ENCODE measurements around the gene PLCB4.
A peak's percentile ranks its signal among the peaks of the same experiment; 100 is the strongest.

Gene PLCB4

GRCh38 chr20:9444921-9445320 is 376.0 kb downstream of the PLCB4 start:
- no peaks in the 10 kb centered on the region for H3K27me3 ChIP-seq (ENCODE audit: insufficient read depth, poor library complexity, severe bottlenecking)
- no peak overlapping the region for H3K27ac ChIP-seq (replicated peaks)
- no peak overlapping the region for H3K4me3 ChIP-seq (replicated peaks; ENCODE audit: insufficient read depth, low read length)
- TF ChIP-seq CTCF (IDR thresholded peaks at IDR 0.05; ENCODE audit: insufficient read depth, low read length), result no peak
- no peak for TF ChIP-seq POLR2AphosphoS5 (IDR thresholded peaks at IDR 0.05; ENCODE audit: low read depth)
- TF ChIP-seq REST (IDR thresholded peaks at IDR 0.05; ENCODE audit: insufficient replicate concordance, low read depth), result no peak
- TF ChIP-seq SPI1 (IDR thresholded peaks at IDR 0.05; ENCODE audit: borderline replicate concordance, low read depth), result no peak
- no peak for TF ChIP-seq GABPA (IDR thresholded peaks at IDR 0.05; ENCODE audit: low read depth)
- no peak for DNase-seq (ENCODE audit: low read depth in 1 of 2, low spot score in 1 of 2)

- Histone ChIP-seq H3K4me3 (replicated peaks; ENCODE audit: insufficient read depth, low read length) (no peak overlapping the region), H3K27ac (replicated peaks) (no peak overlapping the region), H3K27me3 (ENCODE audit: insufficient read depth, poor library complexity, severe bottlenecking) (no peaks in the 10 kb centered on the region)
- TF ChIP-seq REST (IDR thresholded peaks at IDR 0.05; ENCODE audit: insufficient replicate concordance, low read depth) (no peak), CTCF (IDR thresholded peaks at IDR 0.05; ENCODE audit: insufficient read depth, low read length) (no peak), SPI1 (IDR thresholded peaks at IDR 0.05; ENCODE audit: borderline replicate concordance, low read depth) (peak; percentile 52)
- no peak for DNase-seq (ENCODE audit: low read depth in 1 of 2, low spot score in 1 of 2)
Observed at GRCh38 chr20:9447182-9447581, 378.3 kb downstream of the PLCB4 start.

- Histone ChIP-seq H3K4me3 (replicated peaks; ENCODE audit: insufficient read depth, low read length) (no peak overlapping the region), H3K27me3 (ENCODE audit: insufficient read depth, poor library complexity, severe bottlenecking) (no peaks in the 10 kb centered on the region), H3K27ac (replicated peaks) (no peak overlapping the region)
- no peak for TF ChIP-seq REST (IDR thresholded peaks at IDR 0.05; ENCODE audit: insufficient replicate concordance, low read depth)
- TF ChIP-seq SPI1 (IDR thresholded peaks at IDR 0.05; ENCODE audit: borderline replicate concordance, low read depth), result no peak
- no peak for TF ChIP-seq GABPA (IDR thresholded peaks at IDR 0.05; ENCODE audit: low read depth)
- TF ChIP-seq POLR2AphosphoS5 (IDR thresholded peaks at IDR 0.05; ENCODE audit: low read depth), result no peak
- DNase-seq (ENCODE audit: low read depth in 1 of 2, low spot score in 1 of 2), result no peak
Observed at GRCh38 chr20:9453201-9453600, 384.3 kb downstream of the PLCB4 start.

GRCh38 chr20:9454791-9455190 is 385.9 kb downstream of the PLCB4 start:
- DNase-seq (ENCODE audit: low read depth in 1 of 2, low spot score in 1 of 2), result no peak
- Histone ChIP-seq H3K27ac (replicated peaks) (no peak overlapping the region), H3K27me3 (ENCODE audit: insufficient read depth, poor library complexity, severe bottlenecking) (no peaks in the 10 kb centered on the region), H3K4me3 (replicated peaks; ENCODE audit: insufficient read depth, low read length) (no peak overlapping the region)
- TF ChIP-seq REST (IDR thresholded peaks at IDR 0.05; ENCODE audit: insufficient replicate concordance, low read depth) (no peak), SPI1 (IDR thresholded peaks at IDR 0.05; ENCODE audit: borderline replicate concordance, low read depth) (no peak), POLR2AphosphoS5 (IDR thresholded peaks at IDR 0.05; ENCODE audit: low read depth) (no peak), GABPA (IDR thresholded peaks at IDR 0.05; ENCODE audit: low read depth) (no peak), CTCF (IDR thresholded peaks at IDR 0.05; ENCODE audit: insufficient read depth, low read length) (no peak)
